ENCODE measurements around the gene HLF. TPM values are rescaled to one million over a fixed set of nuclear protein-coding genes. Genes with fewer than 3 reads are reported as not detected.

HLF gene
- total and polyA plus RNA-seq, 2 of the 4 experiments (the other 2 are of a cell fraction) = 0.18 TPM; not detected in 1

- Histone ChIP-seq H2BK20ac (ENCODE audit: low read depth, low read length) (no peak overlapping the region), H4K20me1 (ENCODE audit: insufficient read depth, low read length) (no peaks in the 10 kb centered on the region), H3K79me1 (ENCODE audit: low read depth in 1 of 2, low read length in 2 of 2) (no peaks in the 10 kb centered on the region), H3K27me3 (ENCODE audit: control insufficient read depth, insufficient read depth, low read length) (peaks cover 2% of the 10 kb centered on the region; the same call in 1 of the 2 replicates), H2AK5ac (ENCODE audit: low read depth, low read length) (no peak overlapping the region), H3K4me2 (ENCODE audit: low read depth, low read length) (no peak overlapping the region), H3K18ac (ENCODE audit: low read depth, low read length) (no peak overlapping the region), H3K4me1 (ENCODE audit: control insufficient read depth, insufficient read depth, low read length) (peaks cover 5% of the 10 kb centered on the region; the same call in 1 of the 2 replicates), H3K9me1 (ENCODE audit: insufficient read depth, low read length) (no peaks in the 10 kb centered on the region), H3K4me3 (ENCODE audit: insufficient read depth, low read depth, low read length) (no peak overlapping the region), H3K14ac (replicated peaks; ENCODE audit: low read depth, low read length) (no peak overlapping the region), H3K56ac (ENCODE audit: extremely low read depth, insufficient read depth, low read length) (no peak overlapping the region), H3K9me3 (ENCODE audit: control insufficient read depth, insufficient read depth, low read length) (no peaks in the 10 kb centered on the region), H4K5ac (ENCODE audit: low read depth, low read length) (no peak overlapping the region), H3K27ac (ENCODE audit: insufficient read depth, low read length) (no peak overlapping the region), H3K9ac (ENCODE audit: low read depth, low read length) (no peak overlapping the region), H2AK9ac (replicated peaks; ENCODE audit: low read depth, low read length, poor library complexity) (no peak overlapping the region), H3K4ac (ENCODE audit: low read depth, low read length) (no peak overlapping the region), H4K8ac (ENCODE audit: low read depth in 2 of 2, low read length in 2 of 2) (no peak overlapping the region), H2AFZ (replicated peaks; ENCODE audit: low read length, poor library complexity) (no peak overlapping the region), H3K36me3 (ENCODE audit: control insufficient read depth, insufficient read depth, low read length) (no peaks in the 10 kb centered on the region), H3K23ac (ENCODE audit: low read depth, low read length) (no peak overlapping the region), H2BK5ac (ENCODE audit: low read depth, low read length, poor library complexity, severe bottlenecking) (no peak overlapping the region), H2BK15ac (ENCODE audit: low read depth, low read length) (no peak overlapping the region), H4K91ac (ENCODE audit: insufficient read depth, low read depth, low read length) (no peak overlapping the region), H2BK120ac (ENCODE audit: low read depth, low read length) (no peak overlapping the region)
- POLR2A ChIA-PET (ENCODE audit: unreplicated experiment) = no interaction called here
- ATAC-seq (ENCODE audit: low read depth) = no peak
- intact Hi-C loops (cut with micrococcal nuclease) = no loop called here
- DNase-seq = no peak
- in situ Hi-C loops (cut with MboI; ENCODE audit: low sequenced_read_pairs) = no loop called here
- 80% methylated on average over 1 of the region's 7 CpGs; no CpG with 5 or more reads in 1 of the 2 experiments for WGBS, 2 experiments (ENCODE audit: extremely low coverage in 2 of 2, insufficient read length in 1 of 2)
- dilution Hi-C loops (cut with HindIII; ENCODE audit: low sequenced_read_pairs, unreplicated experiment) = no loop called here
- no TSS peak for BruUV-seq (replicated peaks)
- CTCF ChIA-PET = interaction anchor here (0.6 to 0.7 kb wide), 2 partner anchors 18 to 219 kb away, joined by 3 to 9 read pairs; no protein-coding TSS in a partner anchor
- no peak for TF ChIP-seq RCOR1 (IDR thresholded peaks at IDR 0.05; ENCODE audit: insufficient replicate concordance, low read length)
- TF ChIP-seq NFE2L2 (IDR thresholded peaks at IDR 0.05; ENCODE audit: low read depth, low read length) = no peak
- no peak for TF ChIP-seq BHLHE40 (IDR thresholded peaks at IDR 0.05; ENCODE audit: low read depth, low read length)
- TF ChIP-seq CEBPB (IDR thresholded peaks at IDR 0.05; ENCODE audit: low read depth, low read length) = no peak
- TF ChIP-seq MAFK (IDR thresholded peaks at IDR 0.05; ENCODE audit: low read depth, low read length) = no peak
- no peak for TF ChIP-seq MAZ (IDR thresholded peaks at IDR 0.05; ENCODE audit: borderline replicate concordance, low read depth, low read length)
- TF ChIP-seq CHD1 (IDR thresholded peaks at IDR 0.05; ENCODE audit: low read depth, low read length) = no peak
- TF ChIP-seq ELK1 (IDR thresholded peaks at IDR 0.05; ENCODE audit: borderline replicate concordance, low read depth, low read length) = no peak
- no peak for TF ChIP-seq MXI1 (IDR thresholded peaks at IDR 0.05; ENCODE audit: borderline replicate concordance, low read depth, low read length)
- no peak for TF ChIP-seq POLR2A (IDR thresholded peaks at IDR 0.05; ENCODE audit: low read depth, low read length)
- TF ChIP-seq CTCF (conservative IDR thresholded peaks at IDR 0.05; ENCODE audit: low read depth, low read length) = no peak
- no peak for TF ChIP-seq USF2 (IDR thresholded peaks at IDR 0.05; ENCODE audit: low read depth, low read length)
- TF ChIP-seq RAD21 (IDR thresholded peaks at IDR 0.05; ENCODE audit: low read length) = no peak
- TF ChIP-seq RFX5 (IDR thresholded peaks at IDR 0.05; ENCODE audit: low read depth, low read length) = no peak
- no peak for TF ChIP-seq FOS (IDR thresholded peaks at IDR 0.05; ENCODE audit: low read depth, low read length)
These were observed 23.8 kb downstream of the HLF start for GRCh38 chr17:55288356-55289105.

Data from IMR-90 (cell line).